ENCODE data around the gene POLG.

DNA sequence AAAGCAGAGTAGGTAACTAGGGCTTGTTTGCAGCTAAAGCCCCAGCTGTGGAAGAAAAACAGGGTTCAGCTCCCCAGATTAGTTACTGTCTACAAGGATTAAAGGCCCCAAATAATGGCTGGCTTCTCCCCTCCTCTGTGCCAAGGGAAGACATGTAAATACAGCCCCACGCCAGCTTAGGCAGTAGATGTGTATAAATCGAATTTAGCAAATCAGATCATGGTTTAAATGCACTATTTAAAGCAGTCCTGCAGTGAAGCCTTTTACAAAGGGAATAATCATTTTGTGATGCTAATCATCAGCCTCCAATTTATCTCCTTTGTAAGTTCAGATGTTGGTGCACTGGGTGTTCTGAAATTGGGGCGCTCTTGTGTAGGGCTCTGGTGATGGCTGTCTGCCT lies 46.7 kb upstream of the POLG start:
- no peak for TF ChIP-seq POLR2AphosphoS5 (IDR thresholded peaks at IDR 0.05; ENCODE audit: low read depth, low read length)
- no peak for TF ChIP-seq TAF1 (IDR thresholded peaks at IDR 0.05; ENCODE audit: borderline replicate concordance, low read depth, low read length)
- TF ChIP-seq POLR2A (IDR thresholded peaks at IDR 0.05; ENCODE audit: low read depth, low read length): no peak

Measured in GM12892 (cell line).